ENCODE results near the gene SYCP2L.
"Not testable (repeated sequence)": the region's sequence is repeated elsewhere in the genome, so short reads cannot be mapped to it uniquely, and the experiment has no call there.

SYCP2L gene

GRCh38 chr6:10886691-10887502 is at the start of gene SYCP2L:
TSS of gene SYCP2L (plus strand) at chr6:10887052. CDS start at chr6:10887127, 75 bp downstream.
- Histone ChIP-seq H3K9me3 (ENCODE audit: control insufficient read depth, insufficient read depth, low read length) (no peaks in the 10 kb centered on the region), H3K4me3 (ENCODE audit: low read depth, low read length) (peak within 1 kb of the TSS; percentile 67), H3K9ac (ENCODE audit: low read depth, low read length) (peak within 1 kb of the TSS; percentile 13), H3K27me3 (ENCODE audit: control insufficient read depth, insufficient read depth, low read length) (peaks cover 37% of the 10 kb centered on the region), H3K4me1 (ENCODE audit: control insufficient read depth, insufficient read depth, low read length) (no peaks in the 10 kb centered on the region), H3K36me3 (ENCODE audit: control insufficient read depth, insufficient read depth, low read length) (no peaks in the 10 kb centered on the region)

- H3K9ac ChIP-seq (ENCODE audit: low read depth, low read length): peak overlapping the region; percentile 20
- H3K27me3 ChIP-seq (ENCODE audit: control insufficient read depth, insufficient read depth, low read length): peaks cover 20% of the 10 kb centered on the region
- no peaks in the 10 kb centered on the region for H3K9me3 ChIP-seq (ENCODE audit: control insufficient read depth, insufficient read depth, low read length)
- peaks cover 3% of the 10 kb centered on the region for H3K4me1 ChIP-seq (ENCODE audit: control insufficient read depth, insufficient read depth, low read length)
- H3K36me3 ChIP-seq (ENCODE audit: control insufficient read depth, insufficient read depth, low read length): no peaks in the 10 kb centered on the region
- peak overlapping the region; percentile 77 for H3K4me3 ChIP-seq (ENCODE audit: low read depth, low read length)
These were observed 49.2 kb upstream of the SYCP2L start for GRCh38 chr6:10837622-10837994.

- peaks cover 3% of the 10 kb centered on the region for H3K4me1 ChIP-seq (ENCODE audit: control insufficient read depth, insufficient read depth, low read length)
- no peaks in the 10 kb centered on the region for H3K36me3 ChIP-seq (ENCODE audit: control insufficient read depth, insufficient read depth, low read length)
- H3K27me3 ChIP-seq (ENCODE audit: control insufficient read depth, insufficient read depth, low read length): peaks cover 20% of the 10 kb centered on the region
- peak within 1 kb of the TSS; percentile 77 for H3K4me3 ChIP-seq (ENCODE audit: low read depth, low read length)
- H3K9me3 ChIP-seq (ENCODE audit: control insufficient read depth, insufficient read depth, low read length): no peaks in the 10 kb centered on the region
- peak within 1 kb of the TSS; percentile 20 for H3K9ac ChIP-seq (ENCODE audit: low read depth, low read length)
These were observed 48.7 kb upstream of the SYCP2L start, which contains the start of gene MAK for GRCh38 chr6:10837995-10838793. TSS of gene MAK (minus strand) at chr6:10838539. CDS start at chr6:10830648, 7,891 bp downstream.

- Histone ChIP-seq H3K36me3 (ENCODE audit: control insufficient read depth, insufficient read depth, low read length) (no peaks in the 10 kb centered on the region), H3K4me3 (ENCODE audit: low read depth, low read length) (peak overlapping the region; percentile 77), H3K4me1 (ENCODE audit: control insufficient read depth, insufficient read depth, low read length) (peaks cover 3% of the 10 kb centered on the region), H3K9me3 (ENCODE audit: control insufficient read depth, insufficient read depth, low read length) (no peaks in the 10 kb centered on the region), H3K9ac (ENCODE audit: low read depth, low read length) (no peak overlapping the region), H3K27me3 (ENCODE audit: control insufficient read depth, insufficient read depth, low read length) (peaks cover 20% of the 10 kb centered on the region)
These were observed 48.0 kb upstream of the SYCP2L start for GRCh38 chr6:10838794-10839333.

GRCh38 chr6:10843554-10843953 is 43.3 kb upstream of the SYCP2L start:
- Histone ChIP-seq H3K4me3 (ENCODE audit: low read depth, low read length) (no peak overlapping the region), H3K9ac (ENCODE audit: low read depth, low read length) (no peak overlapping the region), H3K27me3 (ENCODE audit: control insufficient read depth, insufficient read depth, low read length) (peaks cover 4% of the 10 kb centered on the region), H3K36me3 (ENCODE audit: control insufficient read depth, insufficient read depth, low read length) (no peaks in the 10 kb centered on the region), H3K4me1 (ENCODE audit: control insufficient read depth, insufficient read depth, low read length) (no peaks in the 10 kb centered on the region), H3K9me3 (ENCODE audit: control insufficient read depth, insufficient read depth, low read length) (no peaks in the 10 kb centered on the region)

GRCh38 chr6:10847684-10848083 is 39.2 kb upstream of the SYCP2L start:
- H3K9ac ChIP-seq (ENCODE audit: low read depth, low read length): no peak overlapping the region
- no peak overlapping the region for H3K4me3 ChIP-seq (ENCODE audit: low read depth, low read length)
- no peaks in the 10 kb centered on the region for H3K27me3 ChIP-seq (ENCODE audit: control insufficient read depth, insufficient read depth, low read length)
- no peaks in the 10 kb centered on the region for H3K36me3 ChIP-seq (ENCODE audit: control insufficient read depth, insufficient read depth, low read length)
- no peaks in the 10 kb centered on the region for H3K4me1 ChIP-seq (ENCODE audit: control insufficient read depth, insufficient read depth, low read length)
- no peaks in the 10 kb centered on the region for H3K9me3 ChIP-seq (ENCODE audit: control insufficient read depth, insufficient read depth, low read length)

- Histone ChIP-seq H3K36me3 (ENCODE audit: control insufficient read depth, insufficient read depth, low read length) (no peaks in the 10 kb centered on the region), H3K9me3 (ENCODE audit: control insufficient read depth, insufficient read depth, low read length) (no peaks in the 10 kb centered on the region), H3K4me1 (ENCODE audit: control insufficient read depth, insufficient read depth, low read length) (no peaks in the 10 kb centered on the region), H3K9ac (ENCODE audit: low read depth, low read length) (no peak overlapping the region), H3K27me3 (ENCODE audit: control insufficient read depth, insufficient read depth, low read length) (no peaks in the 10 kb centered on the region), H3K4me3 (ENCODE audit: low read depth, low read length) (no peak overlapping the region)
These were observed 37.0 kb upstream of the SYCP2L start for GRCh38 chr6:10849901-10850300.

GRCh38 chr6:10850728-10851127 is 36.1 kb upstream of the SYCP2L start:
- Histone ChIP-seq H3K4me3 (ENCODE audit: low read depth, low read length) (no peak overlapping the region), H3K9me3 (ENCODE audit: control insufficient read depth, insufficient read depth, low read length) (no peaks in the 10 kb centered on the region), H3K27me3 (ENCODE audit: control insufficient read depth, insufficient read depth, low read length) (no peaks in the 10 kb centered on the region), H3K36me3 (ENCODE audit: control insufficient read depth, insufficient read depth, low read length) (no peaks in the 10 kb centered on the region), H3K4me1 (ENCODE audit: control insufficient read depth, insufficient read depth, low read length) (no peaks in the 10 kb centered on the region), H3K9ac (ENCODE audit: low read depth, low read length) (no peak overlapping the region)

- Histone ChIP-seq H3K4me1 (ENCODE audit: control insufficient read depth, insufficient read depth, low read length) (no peaks in the 10 kb centered on the region), H3K9ac (ENCODE audit: low read depth, low read length) (no peak overlapping the region), H3K4me3 (ENCODE audit: low read depth, low read length) (no peak overlapping the region), H3K9me3 (ENCODE audit: control insufficient read depth, insufficient read depth, low read length) (no peaks in the 10 kb centered on the region), H3K36me3 (ENCODE audit: control insufficient read depth, insufficient read depth, low read length) (no peaks in the 10 kb centered on the region), H3K27me3 (ENCODE audit: control insufficient read depth, insufficient read depth, low read length) (no peaks in the 10 kb centered on the region)
These were observed 34.4 kb upstream of the SYCP2L start for GRCh38 chr6:10852361-10852960.

GRCh38 chr6:10853849-10854300 is 33.0 kb upstream of the SYCP2L start:
- H3K4me3 ChIP-seq (ENCODE audit: low read depth, low read length); H3K9ac ChIP-seq (ENCODE audit: low read depth, low read length); H3K4me1 ChIP-seq (ENCODE audit: control insufficient read depth, insufficient read depth, low read length); H3K9me3 ChIP-seq (ENCODE audit: control insufficient read depth, insufficient read depth, low read length); H3K36me3 ChIP-seq (ENCODE audit: control insufficient read depth, insufficient read depth, low read length); H3K27me3 ChIP-seq (ENCODE audit: control insufficient read depth, insufficient read depth, low read length): not testable (repeated sequence)

GRCh38 chr6:10854922-10855632 is 31.8 kb upstream of the SYCP2L start:
- Histone ChIP-seq H3K36me3 (ENCODE audit: control insufficient read depth, insufficient read depth, low read length) (no peaks in the 10 kb centered on the region), H3K9ac (ENCODE audit: low read depth, low read length) (no peak overlapping the region), H3K27me3 (ENCODE audit: control insufficient read depth, insufficient read depth, low read length) (no peaks in the 10 kb centered on the region), H3K4me1 (ENCODE audit: control insufficient read depth, insufficient read depth, low read length) (no peaks in the 10 kb centered on the region), H3K4me3 (ENCODE audit: low read depth, low read length) (no peak overlapping the region), H3K9me3 (ENCODE audit: control insufficient read depth, insufficient read depth, low read length) (no peaks in the 10 kb centered on the region)
